OCI-LY7 (cell line): Measurements from ENCODE around the gene TMEM151A.
"Not testable (repeated sequence)": the region's sequence is repeated elsewhere in the genome, so short reads cannot be mapped to it uniquely, and the experiment has no call there.

ENCODE experiments used
- EZH2phosphoT487 ChIP-seq: fragments of 200-600 bp; sonication (generic); IDR thresholded peaks from 2 replicates; pipeline ENCODE4 v1.6.1; 2018; ENCODE audit warnings: low read depth, borderline replicate concordance, mild to moderate bottlenecking, mixed run types, antibody characterized with exemption, low read length, moderate library complexity, mixed read lengths
- TF ChIP-seq, protein P1 (sequence below): fragments of 200-600 bp; sonication (generic); conservative IDR thresholded peaks from 2 replicates; pipeline ENCODE4 v1.5.1; 2014; ENCODE audit warnings: mild to moderate bottlenecking, antibody characterized with exemption, low read length, moderate library complexity, mixed read lengths

DNA sequence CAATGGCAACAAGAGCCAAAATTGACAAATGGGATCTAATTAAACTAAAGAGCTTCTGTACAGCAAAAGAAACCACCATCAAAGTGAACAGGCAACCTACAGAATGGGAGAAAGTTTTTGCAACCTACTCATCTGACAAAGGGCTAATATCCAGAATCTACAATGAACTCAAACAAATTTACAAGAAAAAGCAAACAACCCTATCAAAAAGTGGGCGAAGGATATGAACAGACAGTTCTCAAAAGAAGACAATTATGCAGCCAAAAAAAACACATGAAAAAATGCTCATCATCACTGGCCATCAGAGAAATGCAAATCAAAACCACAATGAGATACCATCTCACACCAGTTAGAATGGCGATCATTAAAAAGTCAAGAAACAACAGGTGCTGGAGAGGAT is 28.6 kb downstream of the TMEM151A start:
- TF ChIP-seq, protein P1, sequence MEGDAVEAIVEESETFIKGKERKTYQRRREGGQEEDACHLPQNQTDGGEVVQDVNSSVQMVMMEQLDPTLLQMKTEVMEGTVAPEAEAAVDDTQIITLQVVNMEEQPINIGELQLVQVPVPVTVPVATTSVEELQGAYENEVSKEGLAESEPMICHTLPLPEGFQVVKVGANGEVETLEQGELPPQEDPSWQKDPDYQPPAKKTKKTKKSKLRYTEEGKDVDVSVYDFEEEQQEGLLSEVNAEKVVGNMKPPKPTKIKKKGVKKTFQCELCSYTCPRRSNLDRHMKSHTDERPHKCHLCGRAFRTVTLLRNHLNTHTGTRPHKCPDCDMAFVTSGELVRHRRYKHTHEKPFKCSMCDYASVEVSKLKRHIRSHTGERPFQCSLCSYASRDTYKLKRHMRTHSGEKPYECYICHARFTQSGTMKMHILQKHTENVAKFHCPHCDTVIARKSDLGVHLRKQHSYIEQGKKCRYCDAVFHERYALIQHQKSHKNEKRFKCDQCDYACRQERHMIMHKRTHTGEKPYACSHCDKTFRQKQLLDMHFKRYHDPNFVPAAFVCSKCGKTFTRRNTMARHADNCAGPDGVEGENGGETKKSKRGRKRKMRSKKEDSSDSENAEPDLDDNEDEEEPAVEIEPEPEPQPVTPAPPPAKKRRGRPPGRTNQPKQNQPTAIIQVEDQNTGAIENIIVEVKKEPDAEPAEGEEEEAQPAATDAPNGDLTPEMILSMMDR = not testable (repeated sequence)
- TF ChIP-seq EZH2phosphoT487 = not testable (repeated sequence)
